Endodermal cell (in vitro differentiated cells): ENCODE measurements around the gene PPP2R2C. TPM values are rescaled to one million over a fixed set of nuclear protein-coding genes. Genes with fewer than 3 reads are reported as not detected.
A peak's percentile ranks its signal among the peaks of the same experiment; 100 is the strongest.

ENCODE experiments used
- DNase-seq: peaks from one replicate; pipeline ENCODE4 v3.0.0-alpha.2; 2017
- H3K27ac ChIP-seq: 2 replicates; pipeline ENCODE4 v1.5.1; 2013; ENCODE audit warnings: mild to moderate bottlenecking, low read depth, low read length, moderate library complexity
- H3K27me3 ChIP-seq: 2 replicates; pipeline ENCODE4 v1.6.1; 2013; ENCODE audit warnings: mild to moderate bottlenecking, low read length, moderate library complexity; ENCODE audit not compliant: insufficient read depth, control insufficient read depth, poor library complexity, severe bottlenecking
- H3K36me3 ChIP-seq: 2 replicates; pipeline ENCODE4 v1.7.0; 2013; ENCODE audit warnings: mild to moderate bottlenecking, low read length, moderate library complexity; ENCODE audit not compliant: control insufficient read depth, insufficient read depth
- H3K4me1 ChIP-seq: one replicate; pipeline ENCODE4 v1.7.0; 2013; ENCODE audit warnings: low read length; ENCODE audit not compliant: control insufficient read depth, insufficient read depth
- H3K4me3 ChIP-seq: 2 replicates; pipeline ENCODE4 v1.5.1; 2013; ENCODE audit warnings: mild to moderate bottlenecking, low read length, moderate library complexity
- H3K9ac ChIP-seq: 2 replicates; pipeline ENCODE4 v1.6.1; 2013; ENCODE audit warnings: mild to moderate bottlenecking, low read length, moderate library complexity; ENCODE audit not compliant: poor library complexity, severe bottlenecking; ENCODE audit errors: extremely low read depth
- H3K9me3 ChIP-seq: 2 replicates; pipeline ENCODE4 v1.6.1; 2013; ENCODE audit warnings: mild to moderate bottlenecking, low read length, moderate library complexity; ENCODE audit not compliant: control insufficient read depth
- H3K27ac Mint-ChIP-seq: 2 replicates; pipeline ENCODE4 v1.8.0; 2020; ENCODE audit warnings: mixed read lengths
- H3K27me3 Mint-ChIP-seq: 2 replicates; pipeline ENCODE4 v1.8.0; 2021; ENCODE audit warnings: mild to moderate bottlenecking, mixed read lengths; ENCODE audit not compliant: insufficient read depth
- H3K36me3 Mint-ChIP-seq: 2 replicates; pipeline ENCODE4 v1.8.0; 2020; ENCODE audit warnings: low read depth, mixed read lengths
- H3K4me1 Mint-ChIP-seq: 2 replicates; pipeline ENCODE4 v1.8.0; 2020; ENCODE audit warnings: mixed read lengths
- H3K4me3 Mint-ChIP-seq: 2 replicates; pipeline ENCODE4 v1.8.0; 2020; ENCODE audit warnings: mild to moderate bottlenecking, moderate library complexity, mixed read lengths
- H3K9me3 Mint-ChIP-seq: 2 replicates; pipeline ENCODE4 v1.8.0; 2020; ENCODE audit warnings: mild to moderate bottlenecking, mixed read lengths
- WGBS, 2 experiments: methylation state at CpG; one replicate each; pipeline versions ENCODE4 v1.1.5 to v1.1.7; 2013; ENCODE audit warnings: missing lambda C conversion rate in 2 of 2, mixed read lengths in 1 of 2; ENCODE audit not compliant: insufficient coverage in 1 of 2, insufficient read length in 1 of 2; 5-methylcytosine and 5-hydroxymethylcytosine counted together
- total RNA-seq, 2 donors: library from RNA; stranded (reverse); fragmentation: NEBNext Ultra II Directional in 1 of 2; extraction: Animal tissue kit (Norgen Biotek cat#: 25700) in 1 of 2; gene quantifications; 2 replicates in 1 of 2; 3 replicates in 1 of 2; pipeline ENCODE4 v1.2.1, GENCODE V29; 2021
- TF ChIP-seq, protein P1 (sequence below): fragments of 200-600 bp; sonication (generic); conservative IDR thresholded peaks from 2 replicates; pipeline ENCODE4 v1.5.0; 2021; ENCODE audit warnings: antibody characterized with exemption, mild to moderate bottlenecking

The PPP2R2C gene
- total RNA-seq, 2 donors from 2014 or later: 4.4 to 19.2 TPM

- no peak overlapping the region for H3K4me3 Mint-ChIP-seq
- no peaks in the 10 kb centered on the region for H3K9me3 Mint-ChIP-seq
- H3K27me3 Mint-ChIP-seq: no peaks in the 10 kb centered on the region
- Histone ChIP-seq H3K36me3 (no peaks in the 10 kb centered on the region), H3K9me3 (no peaks in the 10 kb centered on the region), H3K4me1 (peaks cover 2% of the 10 kb centered on the region), H3K4me3 (no peak overlapping the region), H3K27ac (peak overlapping the region; percentile 83), H3K9ac (no peak overlapping the region), H3K27me3 (no peaks in the 10 kb centered on the region)
- TF ChIP-seq, protein P1, sequence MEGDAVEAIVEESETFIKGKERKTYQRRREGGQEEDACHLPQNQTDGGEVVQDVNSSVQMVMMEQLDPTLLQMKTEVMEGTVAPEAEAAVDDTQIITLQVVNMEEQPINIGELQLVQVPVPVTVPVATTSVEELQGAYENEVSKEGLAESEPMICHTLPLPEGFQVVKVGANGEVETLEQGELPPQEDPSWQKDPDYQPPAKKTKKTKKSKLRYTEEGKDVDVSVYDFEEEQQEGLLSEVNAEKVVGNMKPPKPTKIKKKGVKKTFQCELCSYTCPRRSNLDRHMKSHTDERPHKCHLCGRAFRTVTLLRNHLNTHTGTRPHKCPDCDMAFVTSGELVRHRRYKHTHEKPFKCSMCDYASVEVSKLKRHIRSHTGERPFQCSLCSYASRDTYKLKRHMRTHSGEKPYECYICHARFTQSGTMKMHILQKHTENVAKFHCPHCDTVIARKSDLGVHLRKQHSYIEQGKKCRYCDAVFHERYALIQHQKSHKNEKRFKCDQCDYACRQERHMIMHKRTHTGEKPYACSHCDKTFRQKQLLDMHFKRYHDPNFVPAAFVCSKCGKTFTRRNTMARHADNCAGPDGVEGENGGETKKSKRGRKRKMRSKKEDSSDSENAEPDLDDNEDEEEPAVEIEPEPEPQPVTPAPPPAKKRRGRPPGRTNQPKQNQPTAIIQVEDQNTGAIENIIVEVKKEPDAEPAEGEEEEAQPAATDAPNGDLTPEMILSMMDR: no peak
- H3K4me1 Mint-ChIP-seq: peaks cover 13% of the 10 kb centered on the region
- DNase-seq: no peak
- H3K27ac Mint-ChIP-seq: no peak overlapping the region
- peaks cover 3% of the 10 kb centered on the region for H3K36me3 Mint-ChIP-seq
- 84 to 93% methylated on average over 6 to 22 of the region's 22 CpGs for WGBS, 2 experiments
Observed at GRCh38 chr4:6275898-6276806, 196.3 kb downstream of the PPP2R2C start.

GRCh38 chr4:6275351-6275750 lies 197.1 kb downstream of the PPP2R2C start:
- Histone ChIP-seq H3K4me1 (peaks cover 2% of the 10 kb centered on the region), H3K9ac (no peak overlapping the region), H3K9me3 (no peaks in the 10 kb centered on the region), H3K4me3 (no peak overlapping the region), H3K36me3 (no peaks in the 10 kb centered on the region), H3K27me3 (no peaks in the 10 kb centered on the region), H3K27ac (no peak overlapping the region)
- no peaks in the 10 kb centered on the region for H3K27me3 Mint-ChIP-seq
- WGBS, 2 experiments: 89 to 95% methylated on average over 6 to 10 of the region's 10 CpGs
- H3K27ac Mint-ChIP-seq: no peak overlapping the region
- no peak for DNase-seq
- H3K4me3 Mint-ChIP-seq: no peak overlapping the region
- peaks cover 19% of the 10 kb centered on the region for H3K4me1 Mint-ChIP-seq
- TF ChIP-seq, protein P1: no peak
- H3K9me3 Mint-ChIP-seq: no peaks in the 10 kb centered on the region
- no peaks in the 10 kb centered on the region for H3K36me3 Mint-ChIP-seq

DNA sequence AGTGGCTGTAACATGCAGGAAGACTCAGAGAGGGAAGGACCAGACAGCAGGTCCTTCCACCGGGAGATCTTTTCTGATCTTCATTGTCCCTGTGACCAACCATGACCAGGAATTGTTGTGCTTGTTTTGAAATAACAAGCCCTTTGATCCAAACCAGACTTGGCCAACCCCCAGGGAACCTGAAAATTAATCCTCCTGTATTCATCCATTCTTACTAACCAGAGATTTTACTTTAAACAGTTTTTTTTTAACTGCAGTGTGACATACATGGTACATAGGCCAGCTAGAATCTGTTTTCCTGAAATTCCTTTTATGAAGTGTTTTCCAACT lies 198.8 kb downstream of the PPP2R2C start:
- Histone ChIP-seq H3K9ac (no peak overlapping the region), H3K4me3 (no peak overlapping the region)
- no peak overlapping the region for H3K4me3 Mint-ChIP-seq

More for the DNA sequence above, 198.8 kb downstream of the PPP2R2C start:
- H3K27ac ChIP-seq: peak overlapping the region; percentile 41
- H3K9me3 Mint-ChIP-seq: no peaks in the 10 kb centered on the region
- no peaks in the 10 kb centered on the region for H3K36me3 Mint-ChIP-seq
- no peaks in the 10 kb centered on the region for H3K36me3 ChIP-seq
- TF ChIP-seq, protein P1: no peak
- H3K27me3 ChIP-seq: no peaks in the 10 kb centered on the region
- WGBS, 2 experiments: 60 to 80% methylated on average over 1 of the region's 1 CpG
- peaks cover 24% of the 10 kb centered on the region for H3K4me1 Mint-ChIP-seq
- H3K27ac Mint-ChIP-seq: no peak overlapping the region
- DNase-seq: no peak
- no peaks in the 10 kb centered on the region for H3K9me3 ChIP-seq
- H3K4me1 ChIP-seq: peaks cover 2% of the 10 kb centered on the region
- no peaks in the 10 kb centered on the region for H3K27me3 Mint-ChIP-seq
